ENCODE data around the gene CLDN34.

GRCh38 chrX:10011991-10012390, 44.8 kb downstream of the CLDN34 start:
- TF ChIP-seq CTCF (optimal IDR thresholded peaks at IDR 0.05 in 1 of 3, IDR thresholded peaks at IDR 0.05 in 1 of 3, conservative IDR thresholded peaks at IDR 0.05 in 1 of 3; ENCODE audit: extremely low read depth in 1 of 3, insufficient read depth in 2 of 3, low read length in 3 of 3) (no peak), EZH2 (IDR thresholded peaks at IDR 0.05; ENCODE audit: low read length) (no peak)

Data from keratinocyte (primary cell).